OCI-M1 (cell line): ENCODE data around the gene FOXD1.
"Not testable (repeated sequence)": the region's sequence is repeated elsewhere in the genome, so short reads cannot be mapped to it uniquely, and the experiment has no call there.

Experiments
- DNase-seq: peaks from one replicate; lab custom pipeline; 2025; lab: John Stamatoyannopoulos, UW

FOXD1 gene

DNA sequence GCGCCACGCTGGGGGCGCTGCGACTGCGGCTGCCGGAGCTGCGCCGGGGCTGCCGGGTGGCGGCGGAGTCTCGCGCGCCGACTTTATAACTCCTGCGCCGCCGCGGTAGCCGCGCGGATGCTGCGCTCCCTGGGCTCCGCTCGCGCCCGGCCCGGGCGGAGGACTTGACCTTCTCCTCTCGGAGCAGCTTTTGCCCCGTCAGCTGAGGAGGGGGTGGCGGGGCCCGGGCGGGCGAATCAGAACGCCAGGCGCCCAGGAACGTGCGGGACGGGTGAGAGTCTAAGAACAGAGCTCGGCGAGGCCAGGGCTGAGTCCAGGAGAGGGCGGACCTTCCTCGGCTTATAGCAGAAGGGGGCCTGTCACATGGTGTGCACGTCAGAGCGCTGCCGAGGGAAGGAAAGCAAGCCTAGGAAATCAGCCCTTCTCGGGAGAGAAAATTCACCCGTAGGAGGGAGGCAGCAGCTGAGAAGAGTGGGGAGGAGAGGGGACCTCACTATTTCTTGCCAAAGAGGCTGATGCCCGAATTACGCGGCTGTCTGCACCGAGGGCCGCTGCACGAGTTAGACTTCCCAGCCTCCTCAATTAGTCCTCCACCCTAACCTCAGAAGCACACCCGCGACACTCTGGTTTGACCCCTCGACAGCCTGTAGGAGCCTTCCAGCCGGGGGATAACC lies at the start of gene FOXD1:
Gene FOXD1 (minus strand): TSS at position 315 of the 674 bp plus-strand sequence. CDS start 415 bp downstream, outside the sequence.
- no peak for DNase-seq

DNA sequence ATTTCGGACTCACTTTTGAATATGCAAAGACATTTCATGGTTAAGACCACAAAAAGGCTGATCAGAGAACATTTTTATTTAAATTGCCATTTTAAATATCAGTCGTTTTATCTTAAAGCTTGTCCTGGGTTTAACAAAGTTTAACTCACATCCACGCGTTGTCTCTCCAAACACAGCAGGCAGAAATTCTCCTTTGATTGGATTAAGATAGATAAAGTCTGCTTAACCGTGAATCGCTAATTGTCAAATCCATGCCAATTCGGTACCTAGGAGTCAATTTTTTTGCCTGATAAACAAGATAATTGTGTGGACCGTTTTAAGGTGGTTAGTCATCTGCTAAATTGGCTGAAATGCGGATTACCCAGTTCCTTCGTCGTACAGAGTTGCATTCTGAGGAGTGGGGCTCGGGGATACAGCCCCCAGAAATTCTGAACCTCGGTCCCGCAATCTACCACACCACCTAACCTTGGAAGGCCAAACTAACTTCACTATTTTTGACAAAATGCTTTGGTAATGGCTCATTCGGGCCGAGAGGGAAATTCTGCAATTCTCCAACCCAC lies 49.0 kb upstream of the FOXD1 start:
- DNase-seq: peak; percentile 73

DNA sequence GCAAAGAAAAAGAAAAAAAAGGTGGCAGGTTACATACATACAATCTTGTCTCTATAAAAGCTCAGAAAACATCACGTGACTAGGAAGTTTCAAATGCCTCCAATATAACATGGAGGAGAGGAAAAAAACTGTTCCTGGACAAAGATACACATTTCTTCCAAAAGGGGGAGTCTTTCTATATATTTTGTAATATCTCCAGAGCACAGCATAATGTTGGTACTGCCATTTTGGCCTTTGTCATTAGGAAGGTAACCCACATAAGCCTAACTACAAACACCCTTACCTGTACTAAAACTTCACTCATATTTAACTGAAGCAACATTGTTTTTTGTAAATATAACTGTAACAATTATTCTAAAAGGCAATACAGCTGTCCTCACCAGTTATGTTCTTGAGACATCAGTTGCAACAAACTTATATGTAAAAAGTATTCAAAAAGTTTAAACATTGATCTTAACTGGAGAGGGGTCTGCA lies 48.4 kb upstream of the FOXD1 start:
- DNase-seq: peak; percentile 93

DNA sequence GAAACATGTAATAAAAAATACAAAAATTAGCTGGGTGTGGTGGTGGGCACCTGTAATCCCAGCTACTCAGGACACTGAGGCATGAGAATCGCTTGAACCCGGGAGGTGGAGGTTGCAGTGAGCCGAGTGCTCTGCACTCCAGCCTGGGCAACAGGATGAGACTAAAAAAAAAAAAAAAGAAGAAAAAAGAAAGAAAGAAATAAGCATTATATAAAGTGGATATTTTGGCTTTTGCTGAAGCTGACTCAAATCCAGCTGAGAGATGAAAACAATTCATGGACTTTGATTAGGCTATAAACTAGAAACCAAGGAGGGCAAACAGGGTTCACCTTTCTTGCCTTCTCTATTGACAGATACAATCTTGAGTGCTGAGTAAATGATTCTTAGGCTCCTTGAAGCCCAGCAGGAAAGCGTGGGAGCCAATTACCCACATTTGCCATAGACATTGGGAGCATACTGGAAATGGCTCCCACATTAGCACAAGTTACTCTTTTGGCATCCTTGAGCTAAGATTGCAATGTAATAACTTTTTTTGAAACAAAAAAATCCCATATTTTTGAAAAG lies 47.3 kb upstream of the FOXD1 start:
- no peak for DNase-seq

DNA sequence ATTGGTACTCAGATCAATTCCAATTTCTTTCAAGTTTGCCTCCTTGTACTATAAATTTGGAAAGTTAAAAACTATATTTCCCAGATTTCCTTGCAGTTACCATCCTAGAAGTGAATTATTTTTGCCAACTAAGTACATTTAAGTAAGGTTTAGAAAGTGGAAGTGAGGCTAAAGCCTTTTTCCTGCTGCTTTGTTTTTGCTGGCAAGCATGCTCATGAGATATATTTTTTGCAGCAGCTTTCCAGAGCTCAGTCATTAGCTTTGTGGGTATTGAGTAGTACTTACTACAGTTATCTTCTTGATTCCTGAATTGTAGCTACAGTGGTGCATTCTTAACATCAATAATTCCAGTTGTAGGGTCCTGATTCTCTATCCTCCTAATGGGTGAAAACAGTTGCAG lies 46.1 kb upstream of the FOXD1 start:
- no peak for DNase-seq

DNA sequence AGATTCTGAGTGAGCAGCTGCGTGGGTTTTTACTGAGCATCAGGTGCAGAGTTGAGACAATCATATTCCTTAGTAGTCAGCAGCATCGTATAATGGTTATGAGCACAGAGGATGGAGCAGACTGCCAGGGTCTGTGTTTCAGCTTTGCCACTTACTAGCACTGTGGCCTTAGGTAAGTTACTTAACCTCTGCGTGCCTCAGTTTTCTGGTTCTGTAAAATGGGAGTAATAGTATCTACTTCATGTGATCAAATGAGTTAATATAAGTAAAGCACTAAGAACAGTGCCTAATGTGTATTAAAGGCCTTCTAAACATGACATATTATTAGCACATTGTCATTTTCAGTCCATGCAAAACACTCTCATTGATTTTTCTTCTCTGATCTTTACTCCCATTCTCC lies 44.8 kb upstream of the FOXD1 start:
- no peak for DNase-seq

DNA sequence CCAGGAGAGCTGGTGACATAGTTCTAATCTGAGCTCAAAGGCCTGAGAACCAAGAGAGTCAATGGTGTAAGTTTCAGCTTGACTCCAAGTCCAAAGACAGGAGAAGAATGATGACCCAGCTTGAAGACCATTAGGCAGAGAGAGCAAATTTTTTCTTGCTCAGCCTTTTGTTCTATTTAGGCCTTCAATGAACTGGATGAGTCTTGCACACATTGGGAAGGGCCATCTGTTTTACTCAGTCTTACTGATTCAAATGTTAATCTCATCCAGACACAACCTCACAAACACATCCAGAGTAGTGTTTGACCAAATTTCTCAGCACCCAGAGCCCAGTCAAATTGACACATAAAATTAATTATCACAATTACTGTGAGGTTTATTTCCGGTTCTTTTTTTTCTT lies 42.6 kb upstream of the FOXD1 start:
- DNase-seq: no peak

DNA sequence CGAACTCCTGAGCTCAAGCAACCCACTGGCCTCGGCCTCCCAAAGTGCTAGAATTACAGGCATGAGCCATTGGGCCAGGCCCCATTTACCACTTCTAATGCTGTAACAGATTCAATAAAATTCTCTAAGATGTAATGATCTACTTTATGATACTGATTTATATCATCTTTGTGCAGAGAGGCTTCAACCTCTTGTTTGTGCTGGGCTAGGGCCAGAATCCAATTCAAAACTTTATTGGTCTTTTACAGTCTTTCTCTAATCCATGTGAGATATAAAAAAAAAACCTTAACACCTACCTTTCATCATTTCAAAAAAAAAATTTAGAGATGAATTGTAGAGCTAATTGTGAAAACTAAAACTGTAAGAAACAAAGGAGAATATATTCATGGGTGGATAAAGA lies 41.5 kb upstream of the FOXD1 start:
- DNase-seq: no peak

DNA sequence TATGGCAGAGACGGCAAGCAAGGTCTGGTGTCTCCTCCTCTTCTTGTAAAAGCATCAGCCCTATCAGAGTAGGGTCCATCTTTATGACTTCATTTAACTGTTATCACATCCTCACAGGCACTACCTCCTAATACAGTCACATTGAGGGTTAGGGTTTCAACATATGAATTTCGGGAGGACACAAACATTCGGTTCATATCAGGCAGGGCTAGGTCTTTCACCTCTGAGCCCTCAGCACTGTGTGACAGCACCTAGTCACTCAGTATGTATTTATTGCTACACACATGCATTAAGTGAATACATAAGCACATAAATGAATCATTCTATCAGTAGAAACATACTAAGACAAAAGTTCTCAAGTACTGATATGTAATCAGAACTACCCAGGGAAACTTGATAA lies 40.2 kb upstream of the FOXD1 start:
- peak; percentile 77 for DNase-seq

DNA sequence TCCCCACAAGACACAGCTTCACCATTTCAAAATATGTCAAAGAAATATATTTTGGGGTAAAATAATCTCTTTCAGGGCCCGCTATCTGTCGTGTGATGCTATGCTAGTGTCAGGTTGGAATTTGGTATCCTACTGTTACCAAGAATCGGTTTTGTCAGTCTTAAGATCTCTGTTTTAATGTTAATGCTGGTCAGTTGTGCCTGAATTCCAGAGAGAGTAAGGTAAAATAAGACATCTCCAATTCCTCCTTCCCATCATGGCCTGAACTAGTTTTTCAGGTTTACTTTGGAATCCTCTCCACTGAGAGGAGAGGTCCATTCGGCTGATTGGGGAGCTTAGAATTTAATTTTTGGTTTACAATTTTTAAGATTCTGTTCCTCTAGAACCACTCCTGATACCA lies 39.2 kb upstream of the FOXD1 start:
- no peak for DNase-seq

DNA sequence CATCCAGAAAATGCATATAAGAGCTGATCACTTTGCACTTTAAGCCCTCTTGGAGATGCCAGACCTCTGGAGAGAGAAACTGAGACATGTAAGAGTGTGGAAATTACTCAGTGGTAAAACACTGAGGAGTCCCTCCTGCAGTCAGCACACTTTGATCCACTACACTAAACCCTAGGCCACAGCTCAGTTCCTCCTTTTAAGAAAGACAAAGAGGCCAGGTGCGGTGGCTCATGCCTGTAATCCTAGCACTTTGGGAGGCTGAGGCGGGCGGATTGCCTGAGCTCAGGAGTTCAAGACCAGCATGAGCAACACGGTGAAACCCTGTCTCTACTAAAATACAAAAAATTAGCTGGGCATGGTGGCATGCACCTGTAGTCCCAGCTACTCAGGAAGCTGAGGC lies 38.7 kb upstream of the FOXD1 start:
- DNase-seq: not testable (repeated sequence)

DNA sequence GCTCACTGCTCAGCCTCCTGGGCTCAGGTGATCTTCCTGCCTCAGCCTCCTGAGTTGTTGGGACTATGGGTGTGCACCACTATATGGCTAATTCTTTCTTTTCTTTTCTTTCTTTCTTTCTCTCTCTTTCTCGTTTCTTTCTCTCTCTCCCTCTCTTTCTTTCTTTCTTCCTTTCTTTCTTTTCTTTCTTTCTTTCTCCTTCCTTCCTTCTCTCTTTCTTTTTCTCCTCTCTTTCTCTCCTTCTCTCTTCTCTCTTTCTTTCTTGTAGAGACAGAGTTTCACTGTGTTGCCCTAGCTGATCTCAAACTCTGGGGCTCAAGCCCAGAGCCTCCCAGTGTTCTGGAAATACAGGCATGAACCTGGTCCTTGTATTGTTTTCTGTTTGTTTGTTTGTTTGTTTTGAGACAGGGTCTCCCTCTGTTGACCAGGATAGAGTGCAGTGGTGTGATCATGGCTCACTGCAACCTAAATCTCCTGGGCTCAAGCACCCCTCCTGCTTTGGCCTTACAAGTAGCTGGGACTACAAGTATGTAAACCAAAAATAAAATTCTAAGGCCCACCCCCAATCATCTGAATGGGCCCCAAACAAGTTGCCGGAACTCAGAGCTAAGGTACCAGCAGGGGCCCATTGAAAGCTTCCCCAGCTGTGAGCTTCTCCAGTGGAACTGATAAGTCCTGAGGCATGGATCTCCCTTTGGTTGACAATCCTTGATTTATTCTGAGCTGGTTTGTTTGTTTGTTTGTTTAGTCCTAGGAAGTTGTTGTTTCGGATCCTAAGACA lies 37.7 kb upstream of the FOXD1 start:
- no peak for DNase-seq

DNA sequence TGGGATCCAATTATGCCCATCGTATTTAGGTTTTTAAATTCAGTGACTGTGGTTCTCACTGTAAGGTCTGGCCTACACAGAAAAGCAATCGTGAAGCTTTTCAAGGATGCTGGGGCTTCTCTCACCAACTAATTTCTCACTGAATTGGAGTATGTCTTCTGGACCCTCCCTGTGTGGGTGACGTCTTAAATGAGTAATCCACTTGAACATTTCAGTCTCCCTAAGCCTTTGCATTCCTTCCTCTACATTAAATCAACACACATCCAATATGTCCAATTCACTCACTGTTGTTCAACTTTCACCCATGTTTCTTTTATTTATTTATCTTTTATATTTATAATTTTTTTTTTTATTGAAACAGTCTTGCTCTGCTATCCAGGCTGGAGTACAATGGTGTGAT lies 37.1 kb upstream of the FOXD1 start:
- DNase-seq: no peak

DNA sequence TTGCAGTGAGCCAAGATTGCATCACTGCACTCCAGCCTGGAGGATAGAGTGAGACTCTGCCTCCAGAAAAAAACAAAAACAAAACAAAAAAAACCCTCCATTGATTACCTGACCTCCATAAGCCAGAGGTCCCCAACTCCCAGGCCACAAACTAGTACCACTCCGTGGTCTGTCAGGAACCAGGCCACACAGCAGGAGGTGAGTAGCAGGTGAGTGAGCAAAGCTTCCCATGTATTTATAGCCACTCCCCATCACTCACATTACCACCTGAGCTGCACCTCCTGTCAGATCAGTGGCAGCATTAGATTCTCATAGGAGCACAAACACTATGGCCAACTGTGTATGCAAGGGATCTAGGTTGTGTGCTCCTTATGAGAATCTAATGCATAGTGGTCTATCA lies 35.9 kb upstream of the FOXD1 start:
- no peak for DNase-seq

DNA sequence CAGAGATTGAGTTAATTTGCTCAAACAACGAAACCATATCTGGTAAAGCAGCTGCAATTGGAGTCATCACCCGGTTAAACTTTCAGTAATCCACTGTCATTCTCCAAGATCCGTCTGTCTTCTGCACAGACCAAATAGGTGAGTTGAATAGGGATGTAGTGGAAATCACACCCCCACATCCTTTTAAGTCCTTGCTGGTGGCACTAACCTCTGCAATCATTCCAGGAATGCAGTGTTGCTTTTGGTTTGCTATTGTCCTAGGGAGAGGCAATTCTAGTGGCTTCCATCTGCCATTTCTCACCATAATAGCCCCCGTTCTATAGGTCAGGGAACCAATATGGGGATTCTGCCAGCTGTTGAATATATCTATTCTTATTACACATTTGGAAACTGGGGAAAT lies 35.1 kb upstream of the FOXD1 start:
- no peak for DNase-seq

DNA sequence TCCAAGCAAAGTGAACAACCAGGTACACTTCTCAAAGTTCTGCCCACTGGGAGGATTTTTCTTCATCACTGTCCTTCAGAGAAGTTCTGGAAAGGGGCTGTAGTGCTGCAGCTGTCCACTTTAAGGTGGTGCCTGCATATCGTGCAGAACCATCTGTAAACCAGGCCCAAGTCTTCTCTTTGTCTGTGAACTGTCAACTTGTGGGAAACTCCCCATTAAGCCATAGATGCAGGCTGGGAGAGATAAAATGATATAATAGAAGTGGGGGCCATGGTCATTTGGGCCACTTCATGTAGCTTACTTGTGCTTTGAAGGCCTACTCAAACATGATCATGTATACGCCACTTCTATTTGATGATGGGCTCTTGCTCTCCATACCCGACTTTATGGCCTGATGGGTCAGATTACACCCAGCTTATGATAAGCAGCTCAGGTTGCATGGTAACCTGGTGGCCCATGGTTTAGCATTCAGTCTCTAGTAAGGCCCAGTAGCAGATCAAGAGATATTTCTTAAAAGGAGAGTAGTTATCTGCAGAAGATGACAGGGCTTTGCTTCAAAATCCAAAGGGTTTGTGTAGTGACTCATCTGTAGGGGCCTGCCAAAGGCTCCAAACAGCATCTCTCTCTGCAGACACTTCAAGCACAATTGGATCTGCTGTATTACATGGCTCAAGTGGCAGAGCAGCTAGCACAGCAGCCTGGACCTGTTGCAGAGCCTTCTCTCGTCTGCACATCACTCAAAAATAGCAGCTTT lies 34.0 kb upstream of the FOXD1 start:
- no peak for DNase-seq

DNA sequence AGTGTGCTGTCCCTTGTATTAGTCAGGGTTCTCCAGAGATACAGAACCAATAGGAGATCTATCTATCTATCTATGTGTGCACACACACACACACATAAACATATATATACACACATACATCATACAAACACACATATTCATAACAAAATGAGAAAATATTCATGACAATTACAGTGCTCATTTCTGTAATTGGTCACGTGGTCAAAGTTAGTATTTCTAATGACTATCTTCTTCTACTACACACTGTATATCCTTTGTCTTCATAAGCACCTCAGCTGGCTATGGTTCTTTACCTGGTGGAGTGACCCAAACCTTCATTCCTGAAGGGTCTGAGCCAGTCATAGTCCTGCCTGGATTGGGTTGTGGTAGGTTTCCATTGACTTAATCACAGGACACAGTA lies 31.9 kb upstream of the FOXD1 start:
- DNase-seq: no peak

DNA sequence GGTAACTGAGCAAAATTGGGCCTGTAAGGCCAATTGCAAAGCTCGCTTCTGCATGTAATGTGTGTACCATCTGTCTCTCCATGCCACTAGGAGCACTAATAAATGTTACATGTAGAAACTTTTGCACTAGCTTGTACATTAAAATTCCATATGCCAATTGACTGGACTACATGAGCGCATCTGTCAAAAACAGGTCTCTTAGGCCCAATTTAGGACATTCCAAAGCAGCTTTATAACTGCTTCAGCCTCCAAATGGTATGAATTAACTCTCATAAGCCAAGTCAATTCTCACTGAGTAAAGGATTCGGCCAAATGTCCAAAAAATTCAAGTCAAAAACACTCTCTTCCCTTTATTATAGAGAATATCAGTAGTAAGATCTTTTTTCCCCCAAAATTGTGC lies 23.5 kb upstream of the FOXD1 start:
- DNase-seq: no peak

DNA sequence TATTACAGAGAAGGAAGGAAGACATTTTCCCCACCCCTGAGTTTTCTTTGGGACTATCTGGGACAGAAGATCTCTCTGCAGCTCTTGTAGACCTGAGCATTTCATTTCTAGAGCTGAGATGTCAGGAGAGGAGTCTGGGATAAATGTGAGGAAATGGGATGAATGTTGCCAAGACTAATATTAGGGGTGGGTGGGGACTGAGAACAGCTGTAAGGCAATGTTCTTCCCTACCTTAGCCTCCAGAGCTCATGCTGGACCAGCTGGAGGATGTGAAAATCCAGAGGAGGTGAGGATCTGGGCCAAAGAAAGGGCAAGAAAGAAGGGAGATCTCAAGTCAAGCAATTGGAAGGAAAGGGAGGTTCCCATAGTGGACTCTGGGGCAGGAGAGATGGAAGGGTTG lies 23.1 kb upstream of the FOXD1 start:
- no peak for DNase-seq

DNA sequence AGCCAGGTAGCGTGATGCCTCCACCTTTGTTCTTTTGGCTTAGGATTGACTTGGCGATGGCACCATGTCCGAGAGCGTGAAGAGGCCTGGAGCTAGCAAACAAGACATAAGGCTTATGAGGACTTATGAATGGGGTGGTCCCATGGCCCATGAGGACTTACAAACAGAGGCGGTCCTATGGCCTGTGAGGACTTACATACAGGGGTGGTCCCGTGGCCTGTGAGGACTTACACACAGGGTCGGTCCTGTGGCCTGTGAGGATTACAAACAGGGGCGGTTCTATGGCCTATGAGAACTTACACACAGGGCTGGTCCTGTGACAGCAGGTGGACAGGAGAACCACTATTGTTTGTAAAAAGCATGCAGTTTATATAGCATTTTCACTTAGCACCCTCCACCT lies 21.3 kb upstream of the FOXD1 start:
- no peak for DNase-seq

DNA sequence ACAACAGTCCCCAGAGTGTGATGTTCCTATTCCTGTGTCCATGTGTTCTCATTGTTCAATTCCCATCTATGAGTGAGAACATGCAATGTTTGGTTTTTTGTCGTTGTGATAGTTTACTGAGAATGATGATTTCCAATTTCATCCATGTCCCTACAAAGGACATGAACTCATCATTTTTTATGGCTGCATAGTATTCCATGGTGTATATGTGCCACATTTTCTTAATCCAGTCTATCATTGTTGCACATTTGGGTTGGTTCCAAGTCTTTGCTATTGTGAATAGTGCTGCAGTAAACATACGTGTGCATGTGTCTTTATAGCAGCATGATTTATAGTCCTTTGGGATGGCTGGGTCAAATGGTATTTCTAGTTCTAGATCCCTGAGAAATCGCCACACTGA lies 20.1 kb upstream of the FOXD1 start:
- DNase-seq: not testable (repeated sequence)

DNA sequence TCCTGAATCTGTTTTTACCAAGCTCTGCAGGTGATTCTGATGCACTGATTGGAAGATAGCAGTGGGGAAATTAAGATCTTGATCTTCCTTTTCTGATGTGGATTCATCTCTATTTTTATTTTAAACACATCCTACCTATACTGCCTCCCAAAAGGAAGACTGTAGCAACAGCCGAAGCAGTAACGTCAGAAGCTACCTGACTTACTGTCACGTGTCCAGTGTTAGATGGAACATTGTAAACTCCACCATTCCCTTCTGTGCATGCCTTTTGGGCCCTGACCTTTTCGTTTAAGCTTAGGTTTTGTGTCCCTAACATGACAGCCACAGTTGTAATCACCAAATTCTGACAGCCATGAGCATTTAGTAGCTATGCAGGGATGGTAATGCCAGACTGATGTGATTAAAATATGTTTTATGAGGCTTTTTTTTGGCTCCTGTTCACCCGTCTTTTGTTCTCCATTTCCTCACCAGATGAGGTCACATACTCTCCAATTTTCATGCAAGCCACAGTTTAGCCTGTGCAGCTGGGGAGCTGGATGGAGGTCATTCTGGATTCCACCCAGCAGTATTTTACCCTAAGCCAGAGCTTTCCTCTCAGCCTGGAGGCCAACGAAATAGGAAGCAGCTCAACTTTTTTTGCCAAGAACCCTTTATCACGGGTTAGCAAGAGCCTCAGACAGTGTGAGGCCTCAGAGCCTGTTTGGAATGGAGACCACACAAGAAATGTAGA lies 15.6 kb upstream of the FOXD1 start:
- DNase-seq: no peak
